Thyroid gland (tissue), 4 donors: ENCODE results near the gene CAV2. TPM values are rescaled to one million over a fixed set of nuclear protein-coding genes. Genes with fewer than 3 reads are reported as not detected.
"Not testable (repeated sequence)": the region's sequence is repeated elsewhere in the genome, so short reads cannot be mapped to it uniquely, and the experiment has no call there.

Experiments used
- DNase-seq, 2 donors: peaks; one replicate each; pipeline ENCODE4 v3.0.0-alpha.2; 2019
- H3K27ac ChIP-seq, 3 donors: fragments of 200-600 bp; sonication (generic); 1 replicate in 2 of 3; 2 replicates in 1 of 3; pipeline ENCODE4 v1.5.1; 2016 to 2019; ENCODE audit warnings: mild to moderate bottlenecking in 1 of 3, moderate library complexity in 1 of 3
- H3K27me3 ChIP-seq: fragments of 200-600 bp; sonication (generic); one replicate; pipeline ENCODE4 v1.5.1; 2019
- H3K36me3 ChIP-seq, 2 donors: fragments of 200-600 bp; sonication (generic); one replicate each; pipeline ENCODE4 v1.5.1; 2016 to 2019
- H3K4me1 ChIP-seq, 2 donors: fragments of 200-600 bp; sonication (generic); one replicate each; pipeline ENCODE4 v1.5.1; 2017 to 2019
- H3K4me3 ChIP-seq, 3 donors: fragments of 200-600 bp; sonication (generic); replicated peaks in 1 of 3; 1 replicate in 2 of 3; 2 replicates in 1 of 3; pipeline ENCODE4 v1.5.1; 2016; ENCODE audit warnings: mild to moderate bottlenecking in 1 of 3
- H3K9me3 ChIP-seq: fragments of 200-600 bp; sonication (generic); one replicate; pipeline ENCODE4 v1.5.1; 2017
- POLR2A ChIP-seq, 2 donors: fragments of 450-650 bp; IDR thresholded peaks; one replicate each; pipeline ENCODE4 v1.6.1; 2017; ENCODE audit warnings: antibody characterized with exemption in 2 of 2, mild to moderate bottlenecking in 2 of 2, moderate library complexity in 1 of 2
- WGBS, 2 donors: methylation state at CpG; one replicate each; pipeline ENCODE4 v1.1.5; 2017; 5-methylcytosine and 5-hydroxymethylcytosine counted together
- intact Hi-C: fragments of 100-400 bp; cut with DNase I; formaldehyde crosslinking; loops from one replicate; pipeline ENCODE4 v1.15.1; 2023
- total RNA-seq, 4 donors: library from RNA; depleted of rRNA; stranded (reverse); fragments of >200 nt; gene quantifications; one replicate each; pipeline ENCODE4 v1.2.3, GENCODE V29; 2016
- TF ChIP-seq, protein P1 (sequence below), 6 experiments: fragments of 200-600 bp in 3 of 6; fragments of 450-650 bp in 3 of 6; sonication (generic) in 3 of 6; IDR thresholded peaks; one replicate each; pipeline ENCODE4 v1.5.1; 2016 to 2019; ENCODE audit warnings: antibody characterized with exemption in 6 of 6, mild to moderate bottlenecking in 2 of 6, inconsistent platforms in 1 of 6, moderate library complexity in 1 of 6

The CAV2 gene
- total RNA-seq, 4 donors from 2014 or later: 210 to 331 (median 239) TPM

DNA sequence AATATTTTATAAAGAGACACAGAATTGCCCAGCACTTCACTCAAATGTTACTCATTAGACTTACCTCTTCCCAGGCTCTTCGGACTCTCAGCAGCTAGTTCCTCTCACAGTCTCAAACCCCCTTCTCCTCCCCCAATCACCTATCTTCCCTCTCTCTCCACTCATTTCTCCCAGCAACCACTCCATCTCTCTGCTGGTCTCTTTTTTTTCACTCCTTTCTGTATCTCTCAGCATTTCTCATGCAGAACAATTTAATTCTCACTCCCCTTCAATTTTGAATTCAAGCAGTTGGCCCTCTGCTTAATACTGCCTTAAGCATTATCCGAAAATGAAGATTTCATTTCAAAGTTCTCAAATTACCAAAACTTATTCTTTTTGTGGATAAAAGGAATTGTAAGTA lies 34.4 kb upstream of the CAV2 start:
- intact Hi-C loops: no loop called here
- TF ChIP-seq POLR2A (IDR thresholded peaks at IDR 0.05): no peak
- TF ChIP-seq, protein P1, sequence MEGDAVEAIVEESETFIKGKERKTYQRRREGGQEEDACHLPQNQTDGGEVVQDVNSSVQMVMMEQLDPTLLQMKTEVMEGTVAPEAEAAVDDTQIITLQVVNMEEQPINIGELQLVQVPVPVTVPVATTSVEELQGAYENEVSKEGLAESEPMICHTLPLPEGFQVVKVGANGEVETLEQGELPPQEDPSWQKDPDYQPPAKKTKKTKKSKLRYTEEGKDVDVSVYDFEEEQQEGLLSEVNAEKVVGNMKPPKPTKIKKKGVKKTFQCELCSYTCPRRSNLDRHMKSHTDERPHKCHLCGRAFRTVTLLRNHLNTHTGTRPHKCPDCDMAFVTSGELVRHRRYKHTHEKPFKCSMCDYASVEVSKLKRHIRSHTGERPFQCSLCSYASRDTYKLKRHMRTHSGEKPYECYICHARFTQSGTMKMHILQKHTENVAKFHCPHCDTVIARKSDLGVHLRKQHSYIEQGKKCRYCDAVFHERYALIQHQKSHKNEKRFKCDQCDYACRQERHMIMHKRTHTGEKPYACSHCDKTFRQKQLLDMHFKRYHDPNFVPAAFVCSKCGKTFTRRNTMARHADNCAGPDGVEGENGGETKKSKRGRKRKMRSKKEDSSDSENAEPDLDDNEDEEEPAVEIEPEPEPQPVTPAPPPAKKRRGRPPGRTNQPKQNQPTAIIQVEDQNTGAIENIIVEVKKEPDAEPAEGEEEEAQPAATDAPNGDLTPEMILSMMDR (IDR thresholded peaks at IDR 0.05): no peak
- 94 to 99% methylated on average over 2 of the region's 2 CpGs for WGBS, 2 donors
- no peaks in the 10 kb centered on the region for H3K9me3 ChIP-seq
- DNase-seq: no peak
- no peak overlapping the region for H3K4me3 ChIP-seq
- no peaks in the 10 kb centered on the region for H3K36me3 ChIP-seq
- no peaks in the 10 kb centered on the region for H3K27me3 ChIP-seq
- peaks cover 0 to 6% of the 10 kb centered on the region in 2 donors for H3K4me1 ChIP-seq
- no peak overlapping the region for H3K27ac ChIP-seq

DNA sequence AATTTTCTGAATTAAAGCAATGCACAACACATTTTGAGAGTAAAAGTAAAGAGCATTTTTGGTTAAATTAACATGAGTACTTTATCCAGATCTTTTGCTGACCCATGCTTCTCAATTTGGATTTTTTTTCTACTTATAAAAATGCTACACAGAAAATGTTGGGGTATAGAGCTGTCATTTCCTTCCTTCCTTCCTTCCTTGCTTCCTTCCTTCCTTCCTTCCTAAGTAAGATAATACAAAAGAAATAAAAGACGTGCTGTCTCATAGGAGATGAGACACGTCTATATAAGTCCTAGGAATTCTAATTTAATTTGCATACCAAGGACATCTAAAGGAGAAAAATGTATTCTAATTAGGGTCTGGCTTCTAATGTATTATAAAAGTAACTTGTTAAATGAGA lies 31.0 kb upstream of the CAV2 start:
- no peak for DNase-seq
- H3K9me3 ChIP-seq: no peaks in the 10 kb centered on the region
- no peak for TF ChIP-seq POLR2A (IDR thresholded peaks at IDR 0.05)
- TF ChIP-seq, protein P1 (IDR thresholded peaks at IDR 0.05): no peak
- no peaks in the 10 kb centered on the region for H3K4me1 ChIP-seq
- WGBS, 2 donors: 81 to 83% methylated on average over 2 of the region's 2 CpGs
- intact Hi-C loops: no loop called here
- no peak overlapping the region for H3K4me3 ChIP-seq
- no peaks in the 10 kb centered on the region for H3K36me3 ChIP-seq
- H3K27me3 ChIP-seq: no peaks in the 10 kb centered on the region
- no peak overlapping the region for H3K27ac ChIP-seq

DNA sequence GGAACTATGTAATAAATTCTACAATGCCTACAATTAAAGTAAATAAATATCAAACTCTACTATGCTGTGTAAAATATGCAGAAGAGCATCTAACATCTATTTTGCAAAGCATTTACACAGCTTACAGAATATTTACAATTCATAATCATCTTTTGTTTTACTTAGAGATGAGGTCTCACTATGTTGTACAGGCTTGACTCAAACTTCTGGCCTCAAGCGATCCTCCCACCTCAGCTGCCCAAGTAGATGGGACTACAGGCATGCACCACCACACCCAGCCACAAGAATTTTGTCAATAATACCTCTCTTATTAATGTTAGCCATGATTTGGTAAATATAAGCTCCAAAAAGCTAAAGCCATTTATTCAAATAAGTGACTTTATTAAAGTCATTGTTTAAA lies 21.9 kb upstream of the CAV2 start:
- Histone ChIP-seq H3K27ac (no peak overlapping the region), H3K4me1 (no peaks in the 10 kb centered on the region), H3K4me3 (no peak overlapping the region), H3K27me3 (no peaks in the 10 kb centered on the region), H3K9me3 (no peaks in the 10 kb centered on the region), H3K36me3 (no peaks in the 10 kb centered on the region)
- DNase-seq: no peak
- intact Hi-C loops: no loop called here
- no peak for TF ChIP-seq POLR2A (IDR thresholded peaks at IDR 0.05)
- TF ChIP-seq, protein P1 (IDR thresholded peaks at IDR 0.05): no peak
- 54 to 95% methylated on average over 1 of the region's 1 CpG for WGBS, 2 donors

DNA sequence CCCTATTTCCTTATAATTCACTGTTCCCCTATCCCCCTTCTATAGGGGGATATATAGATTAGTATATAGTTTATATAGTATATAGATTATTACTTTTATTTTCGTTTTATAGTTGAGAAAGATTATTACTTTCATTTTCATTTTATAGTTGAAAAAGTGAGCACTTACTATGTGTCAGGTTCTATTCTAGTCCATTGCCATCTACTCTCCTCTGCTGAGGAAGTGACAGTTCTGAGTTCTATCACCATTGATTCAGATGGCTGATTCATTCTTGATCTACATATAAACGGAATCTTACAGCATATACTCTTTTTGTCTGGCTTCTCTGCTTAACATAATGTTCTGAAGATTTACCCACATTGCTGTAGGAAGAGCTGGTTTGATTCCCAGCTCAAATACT lies 20.7 kb upstream of the CAV2 start:
- Histone ChIP-seq H3K27me3 (no peaks in the 10 kb centered on the region), H3K36me3 (no peaks in the 10 kb centered on the region)
- WGBS, 2 donors: 71 to 87% methylated on average over 2 of the region's 2 CpGs

DNA sequence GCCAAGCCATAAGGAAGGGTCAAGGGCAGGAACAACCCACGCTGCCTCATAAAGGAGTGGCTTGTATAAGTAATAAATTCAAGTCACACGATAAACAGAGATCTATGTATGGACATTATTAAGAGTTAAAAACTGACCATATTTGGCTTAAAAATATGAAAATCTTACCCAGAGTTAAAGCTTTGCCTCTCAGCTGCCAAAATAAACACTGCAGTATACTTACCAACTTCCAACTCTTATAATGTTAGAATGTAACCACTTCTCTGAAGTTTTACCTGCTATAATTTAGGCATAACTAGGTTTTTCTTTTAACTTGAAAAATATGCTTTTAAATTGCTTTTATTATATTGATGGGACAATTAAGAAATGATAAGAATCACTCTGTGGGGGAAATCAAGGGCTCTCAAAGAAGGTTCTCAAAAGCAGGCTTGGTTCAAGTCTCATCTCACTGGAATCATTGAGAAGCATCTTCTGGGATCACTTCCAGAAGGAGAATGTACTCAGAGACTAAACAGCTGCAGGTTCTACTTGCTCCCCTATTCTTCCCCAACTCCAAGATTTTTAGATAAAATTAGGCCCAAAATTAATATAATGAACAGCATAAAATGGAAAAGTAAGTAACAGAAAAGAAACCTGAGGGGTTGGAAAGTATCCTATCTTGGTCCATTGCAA lies 16.1 kb upstream of the CAV2 start:
- Histone ChIP-seq H3K9me3 (no peaks in the 10 kb centered on the region), H3K4me1 (no peaks in the 10 kb centered on the region), H3K27ac (no peak overlapping the region), H3K4me3 (no peak overlapping the region), H3K27me3 (no peaks in the 10 kb centered on the region), H3K36me3 (no peaks in the 10 kb centered on the region)
- TF ChIP-seq POLR2A (IDR thresholded peaks at IDR 0.05): no peak
- intact Hi-C loops: no loop called here
- WGBS, 2 donors: 80 to 87% methylated on average over 2 of the region's 2 CpGs
- DNase-seq: no peak

More for the DNA sequence above, 20.7 kb upstream of the CAV2 start:
- no peaks in the 10 kb centered on the region for H3K9me3 ChIP-seq
- H3K4me3 ChIP-seq: no peak overlapping the region
- H3K4me1 ChIP-seq: no peaks in the 10 kb centered on the region
- no peak for TF ChIP-seq POLR2A (IDR thresholded peaks at IDR 0.05)
- TF ChIP-seq, protein P1 (IDR thresholded peaks at IDR 0.05): no peak
- intact Hi-C loops: no loop called here
- H3K27ac ChIP-seq: no peak overlapping the region
- no peak for DNase-seq

DNA sequence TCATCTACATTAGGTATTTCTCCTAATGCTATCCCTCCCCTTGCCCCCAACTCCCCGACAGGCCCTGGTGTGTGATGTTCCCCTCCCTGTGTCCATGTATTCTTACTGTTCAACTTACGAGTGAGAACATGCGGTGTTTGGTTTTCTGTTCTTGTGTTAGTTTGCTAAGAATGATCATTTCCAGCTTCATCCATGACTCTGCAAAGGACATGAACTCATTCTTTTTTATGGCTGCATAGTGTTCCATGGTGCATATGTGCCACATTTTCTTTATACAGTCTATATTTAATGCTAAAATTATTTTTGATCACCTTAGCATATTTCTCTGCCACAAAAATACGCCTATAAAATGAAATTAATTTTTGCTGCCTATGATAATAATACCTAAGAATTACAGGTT lies 15.1 kb upstream of the CAV2 start:
- H3K9me3 ChIP-seq, H3K4me1 ChIP-seq, H3K36me3 ChIP-seq, H3K27ac ChIP-seq, intact Hi-C loops, DNase-seq, H3K4me3 ChIP-seq, H3K27me3 ChIP-seq: not testable (repeated sequence)
- WGBS, 2 donors: 93 to 97% methylated on average over 4 of the region's 4 CpGs
